ENCODE measurements around the gene MYH11.
"Not testable (repeated sequence)": the region's sequence is repeated elsewhere in the genome, so short reads cannot be mapped to it uniquely, and the experiment has no call there.

The MYH11 gene

DNA sequence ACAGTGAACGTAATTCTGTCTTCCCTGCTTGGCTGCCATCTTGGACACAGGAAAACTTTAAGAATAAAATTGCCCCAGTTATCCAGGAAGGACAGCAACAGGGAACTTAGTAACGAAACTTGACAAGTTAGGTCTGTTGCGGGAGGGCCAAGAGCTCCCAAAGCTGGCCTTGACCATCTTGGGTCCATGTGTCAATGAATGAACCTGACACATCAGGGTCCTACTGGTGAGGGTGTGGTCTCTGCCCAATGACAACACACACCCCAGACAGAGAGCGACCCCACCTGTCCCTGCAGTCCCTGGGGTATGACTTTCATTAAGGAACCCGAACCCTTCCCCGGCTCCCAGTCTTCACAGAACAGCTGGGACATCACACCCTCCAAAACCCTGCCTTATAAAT, 110.5 kb downstream of the MYH11 start:
- H3K4me1 ChIP-seq (ENCODE audit: control insufficient read depth, insufficient read depth, low read length): no peaks in the 10 kb centered on the region
- H3K4me3 ChIP-seq (ENCODE audit: low read length): no peak overlapping the region
- H3K27me3 ChIP-seq (replicated peaks; ENCODE audit: control insufficient read depth, insufficient read depth, low read length): peaks cover 7% of the 10 kb centered on the region
- no peak overlapping the region for H3K9ac ChIP-seq (ENCODE audit: low read length)
- DNase-seq (ENCODE audit: low read depth): no peak
- no peaks in the 10 kb centered on the region for H3K36me3 ChIP-seq (ENCODE audit: control insufficient read depth, insufficient read depth, low read length, severe bottlenecking)
- H3K9me3 ChIP-seq (ENCODE audit: control insufficient read depth, low read length): no peaks in the 10 kb centered on the region

DNA sequence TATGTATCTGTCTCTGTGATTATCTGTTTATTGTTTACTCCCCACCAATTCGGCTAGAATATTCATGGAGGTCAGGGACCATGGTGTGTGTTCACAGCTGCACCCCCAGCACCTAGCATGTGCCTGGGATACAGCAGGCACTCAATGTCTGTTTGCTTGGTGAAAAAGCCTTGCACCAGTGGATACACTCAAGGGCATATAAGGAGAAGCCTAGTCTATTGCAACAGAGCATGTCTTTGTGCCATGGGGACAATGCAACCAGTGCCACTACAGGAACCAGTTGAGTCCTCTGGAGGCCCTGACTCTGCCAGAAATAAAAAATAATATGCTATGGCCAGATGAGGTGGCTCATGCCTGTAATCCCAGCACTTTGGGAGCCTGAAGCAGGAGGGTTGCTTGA, 113.2 kb downstream of the MYH11 start:
- H3K4me3 ChIP-seq (ENCODE audit: low read length): no peak overlapping the region
- peaks cover 4% of the 10 kb centered on the region for H3K27me3 ChIP-seq (replicated peaks; ENCODE audit: control insufficient read depth, insufficient read depth, low read length)
- no peaks in the 10 kb centered on the region for H3K36me3 ChIP-seq (ENCODE audit: control insufficient read depth, insufficient read depth, low read length, severe bottlenecking)
- no peak for DNase-seq (ENCODE audit: low read depth)
- no peaks in the 10 kb centered on the region for H3K4me1 ChIP-seq (ENCODE audit: control insufficient read depth, insufficient read depth, low read length)
- H3K9ac ChIP-seq (ENCODE audit: low read length): no peak overlapping the region
- H3K9me3 ChIP-seq (ENCODE audit: control insufficient read depth, low read length): peaks cover 6% of the 10 kb centered on the region

DNA sequence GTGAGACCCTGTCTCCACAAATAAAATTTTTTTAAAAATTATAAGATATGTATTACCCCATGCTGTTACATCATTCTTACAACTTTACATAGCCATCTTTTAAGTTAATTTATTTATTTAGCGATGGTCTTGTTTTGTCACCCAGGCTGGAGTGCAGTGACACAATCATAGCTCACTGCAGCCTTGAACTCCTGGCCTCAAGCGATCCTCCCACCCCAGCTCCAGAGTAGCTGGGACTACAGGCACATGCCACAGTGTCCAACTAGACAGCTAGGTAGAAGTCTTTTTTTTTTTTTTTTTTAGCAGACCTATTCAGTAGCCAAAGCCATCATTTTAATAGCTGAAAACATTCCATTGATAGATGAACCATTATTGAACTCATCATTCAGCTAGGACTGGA, 114.1 kb downstream of the MYH11 start:
- DNase-seq (ENCODE audit: low read depth): no peak
- Histone ChIP-seq H3K9me3 (ENCODE audit: control insufficient read depth, low read length) (peaks cover 6% of the 10 kb centered on the region), H3K4me1 (ENCODE audit: control insufficient read depth, insufficient read depth, low read length) (no peaks in the 10 kb centered on the region), H3K4me3 (ENCODE audit: low read length) (no peak overlapping the region), H3K36me3 (ENCODE audit: control insufficient read depth, insufficient read depth, low read length, severe bottlenecking) (no peaks in the 10 kb centered on the region), H3K9ac (ENCODE audit: low read length) (no peak overlapping the region), H3K27me3 (replicated peaks; ENCODE audit: control insufficient read depth, insufficient read depth, low read length) (peaks cover 4% of the 10 kb centered on the region)

DNA sequence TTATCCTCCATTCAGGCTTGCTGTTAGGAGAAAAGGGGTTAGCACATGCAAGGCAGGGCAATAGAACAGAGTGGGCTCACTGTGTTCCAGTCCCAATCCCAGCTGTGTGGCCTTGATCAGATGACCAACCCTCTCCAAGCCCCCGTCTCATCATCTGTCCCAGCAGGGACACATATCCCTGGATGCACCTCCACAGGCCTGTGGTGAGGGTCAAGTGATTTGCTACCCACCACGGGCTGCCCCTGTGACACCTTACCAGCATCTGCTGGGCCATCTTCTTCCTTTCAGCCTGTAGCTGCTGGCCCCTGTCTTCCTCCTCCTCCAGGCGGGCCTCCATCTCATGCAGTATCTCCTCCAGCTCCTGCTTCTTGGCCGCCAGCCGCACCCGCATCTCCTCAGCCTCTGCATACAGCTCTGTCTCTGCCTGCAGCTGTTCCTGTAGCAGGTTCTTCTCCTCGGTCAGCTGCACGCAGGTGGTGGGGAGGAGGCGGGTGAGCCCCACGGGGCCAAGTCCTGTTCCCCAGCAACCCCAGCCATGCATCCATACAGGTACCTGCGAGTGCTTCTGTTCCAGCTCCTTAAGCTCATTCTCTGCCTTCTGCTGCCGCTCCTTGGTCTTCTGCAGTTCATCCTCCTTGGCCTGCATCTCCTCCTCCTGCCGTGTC, 115.5 kb downstream of the MYH11 start:
- no peaks in the 10 kb centered on the region for H3K36me3 ChIP-seq (ENCODE audit: control insufficient read depth, insufficient read depth, low read length, severe bottlenecking)
- peaks cover 6% of the 10 kb centered on the region for H3K9me3 ChIP-seq (ENCODE audit: control insufficient read depth, low read length)
- H3K4me3 ChIP-seq (ENCODE audit: low read length): no peak overlapping the region
- H3K27me3 ChIP-seq (replicated peaks; ENCODE audit: control insufficient read depth, insufficient read depth, low read length): no peaks in the 10 kb centered on the region
- H3K9ac ChIP-seq (ENCODE audit: low read length): no peak overlapping the region
- no peak for DNase-seq (ENCODE audit: low read depth)
- no peaks in the 10 kb centered on the region for H3K4me1 ChIP-seq (ENCODE audit: control insufficient read depth, insufficient read depth, low read length)

DNA sequence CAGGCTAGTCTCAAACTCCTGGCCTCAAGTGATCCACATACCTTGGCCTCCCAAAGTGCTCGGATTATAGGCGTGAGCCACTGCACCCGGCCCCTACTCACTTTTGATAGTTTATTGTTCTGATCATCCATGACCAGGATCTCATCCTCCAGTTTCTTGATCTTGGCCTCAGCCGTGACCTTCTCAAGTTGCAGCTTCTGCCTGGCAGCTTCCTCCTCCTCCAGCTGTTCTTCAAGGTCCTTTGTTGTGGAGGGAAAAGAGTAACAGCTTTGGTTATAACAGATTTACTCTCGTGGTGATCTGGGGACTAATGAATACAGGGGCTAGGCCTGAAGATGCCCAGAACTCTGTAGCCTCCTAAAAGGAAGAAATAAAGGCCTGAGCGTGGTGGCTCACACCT, 116.9 kb downstream of the MYH11 start:
- Histone ChIP-seq H3K27me3 (replicated peaks; ENCODE audit: control insufficient read depth, insufficient read depth, low read length) (no peaks in the 10 kb centered on the region), H3K4me3 (ENCODE audit: low read length) (no peak overlapping the region), H3K9me3 (ENCODE audit: control insufficient read depth, low read length) (peaks cover 6% of the 10 kb centered on the region), H3K9ac (ENCODE audit: low read length) (no peak overlapping the region), H3K36me3 (ENCODE audit: control insufficient read depth, insufficient read depth, low read length, severe bottlenecking) (no peaks in the 10 kb centered on the region), H3K4me1 (ENCODE audit: control insufficient read depth, insufficient read depth, low read length) (no peaks in the 10 kb centered on the region)
- DNase-seq (ENCODE audit: low read depth): no peak

DNA sequence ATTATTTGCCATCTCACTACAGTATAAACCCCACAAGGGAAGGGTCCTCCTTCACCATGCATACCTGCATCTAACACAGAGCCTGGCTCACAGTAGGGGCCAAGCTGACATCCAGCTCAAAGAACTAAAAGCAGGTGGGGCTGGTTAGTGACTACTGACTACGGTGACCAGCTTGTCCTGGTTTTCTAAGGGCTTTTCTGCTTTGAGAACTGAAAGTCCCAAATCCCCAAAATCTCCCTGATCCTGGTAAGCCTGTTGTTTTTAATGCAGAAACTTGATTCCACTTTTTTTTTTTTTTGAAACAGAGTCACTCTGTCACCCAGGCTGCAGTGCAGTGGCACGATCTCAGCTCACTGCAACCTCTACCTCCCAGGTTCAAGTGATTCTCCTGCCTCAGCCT, 117.4 kb downstream of the MYH11 start:
- Histone ChIP-seq H3K9ac (ENCODE audit: low read length) (no peak overlapping the region), H3K9me3 (ENCODE audit: control insufficient read depth, low read length) (peaks cover 6% of the 10 kb centered on the region)

DNA sequence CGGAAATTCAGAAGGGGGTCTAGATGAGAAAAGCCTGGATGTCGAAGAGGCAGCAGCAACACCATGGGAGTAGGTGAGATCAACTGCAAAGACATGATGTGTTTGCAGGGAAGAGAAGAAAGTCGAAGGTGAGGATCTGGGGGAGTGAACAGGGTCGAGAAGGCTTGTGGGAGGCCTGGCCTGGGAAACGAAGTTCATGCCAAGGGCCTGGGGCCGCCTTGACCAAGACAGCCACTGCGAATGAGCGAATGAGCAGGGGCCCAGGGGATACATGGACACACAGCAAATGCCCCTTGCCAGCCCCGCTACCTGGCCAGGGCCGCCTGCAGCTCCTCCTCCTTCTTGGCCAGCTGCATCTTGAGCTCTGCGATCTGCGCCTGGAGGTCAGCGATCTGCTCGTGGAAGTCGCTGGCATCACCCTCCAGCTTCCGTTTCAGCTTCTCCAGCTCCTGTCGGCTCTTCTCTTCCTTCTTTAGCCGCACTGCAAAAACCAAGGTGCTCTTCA, 119.6 kb downstream of the MYH11 start:
- no peaks in the 10 kb centered on the region for H3K4me1 ChIP-seq (ENCODE audit: control insufficient read depth, insufficient read depth, low read length)
- H3K27me3 ChIP-seq (replicated peaks; ENCODE audit: control insufficient read depth, insufficient read depth, low read length): no peaks in the 10 kb centered on the region
- DNase-seq (ENCODE audit: low read depth): no peak
- no peak overlapping the region for H3K4me3 ChIP-seq (ENCODE audit: low read length)
- no peak overlapping the region for H3K9ac ChIP-seq (ENCODE audit: low read length)
- H3K36me3 ChIP-seq (ENCODE audit: control insufficient read depth, insufficient read depth, low read length, severe bottlenecking): no peaks in the 10 kb centered on the region
- H3K9me3 ChIP-seq (ENCODE audit: control insufficient read depth, low read length): peaks cover 6% of the 10 kb centered on the region

More for the DNA sequence above, 117.4 kb downstream of the MYH11 start:
- H3K4me1 ChIP-seq (ENCODE audit: control insufficient read depth, insufficient read depth, low read length): no peaks in the 10 kb centered on the region
- DNase-seq (ENCODE audit: low read depth): no peak
- H3K27me3 ChIP-seq (replicated peaks; ENCODE audit: control insufficient read depth, insufficient read depth, low read length): no peaks in the 10 kb centered on the region
- no peaks in the 10 kb centered on the region for H3K36me3 ChIP-seq (ENCODE audit: control insufficient read depth, insufficient read depth, low read length, severe bottlenecking)
- H3K4me3 ChIP-seq (ENCODE audit: low read length): no peak overlapping the region

DNA sequence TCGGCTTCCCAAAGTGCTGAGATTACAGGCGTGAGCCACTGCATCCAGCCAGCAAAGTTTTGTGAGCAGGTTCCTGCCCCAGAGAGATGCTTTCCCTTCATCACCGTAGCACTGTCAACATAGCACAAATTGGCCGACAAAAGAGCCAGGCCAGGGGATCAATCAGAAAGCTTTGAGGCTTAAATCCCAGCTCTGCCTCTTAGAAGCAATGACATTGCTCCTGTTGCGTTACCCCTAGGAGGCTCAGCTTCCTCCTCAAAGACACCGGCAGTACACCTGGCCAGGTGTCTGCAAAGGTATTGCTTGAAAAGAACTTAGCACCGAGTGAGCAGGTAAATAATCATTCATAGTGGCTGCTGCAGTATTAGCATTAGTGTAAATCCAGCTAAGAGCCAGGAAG, 120.3 kb downstream of the MYH11 start:
- H3K36me3 ChIP-seq (ENCODE audit: control insufficient read depth, insufficient read depth, low read length, severe bottlenecking): no peaks in the 10 kb centered on the region
- H3K9me3 ChIP-seq (ENCODE audit: control insufficient read depth, low read length): peaks cover 6% of the 10 kb centered on the region
- no peak for DNase-seq (ENCODE audit: low read depth)

DNA sequence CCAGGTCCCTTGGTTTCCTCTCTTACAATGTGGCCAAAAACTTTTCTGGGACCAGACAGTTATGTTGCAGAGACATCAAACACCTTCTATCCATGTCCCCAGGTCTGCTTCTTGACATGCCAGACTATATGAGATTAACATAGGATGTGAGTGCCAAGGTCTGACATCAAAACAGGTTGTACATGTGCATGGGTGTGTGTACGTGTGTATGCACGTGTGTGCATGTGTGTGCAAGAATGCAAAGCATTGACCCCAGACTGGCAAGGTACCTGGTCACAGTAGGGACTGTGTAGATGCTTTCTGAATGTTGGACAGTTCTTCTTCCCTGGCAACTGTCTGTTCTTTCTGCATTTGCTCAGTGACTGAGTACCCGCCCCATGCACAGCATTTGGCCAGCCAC, 121.2 kb downstream of the MYH11 start:
- H3K4me3 ChIP-seq (ENCODE audit: low read length): no peak overlapping the region
- no peak overlapping the region for H3K9ac ChIP-seq (ENCODE audit: low read length)

More for the DNA sequence above, 120.3 kb downstream of the MYH11 start:
- no peak overlapping the region for H3K4me3 ChIP-seq (ENCODE audit: low read length)
- no peak overlapping the region for H3K9ac ChIP-seq (ENCODE audit: low read length)
- no peaks in the 10 kb centered on the region for H3K27me3 ChIP-seq (replicated peaks; ENCODE audit: control insufficient read depth, insufficient read depth, low read length)
- no peaks in the 10 kb centered on the region for H3K4me1 ChIP-seq (ENCODE audit: control insufficient read depth, insufficient read depth, low read length)

DNA sequence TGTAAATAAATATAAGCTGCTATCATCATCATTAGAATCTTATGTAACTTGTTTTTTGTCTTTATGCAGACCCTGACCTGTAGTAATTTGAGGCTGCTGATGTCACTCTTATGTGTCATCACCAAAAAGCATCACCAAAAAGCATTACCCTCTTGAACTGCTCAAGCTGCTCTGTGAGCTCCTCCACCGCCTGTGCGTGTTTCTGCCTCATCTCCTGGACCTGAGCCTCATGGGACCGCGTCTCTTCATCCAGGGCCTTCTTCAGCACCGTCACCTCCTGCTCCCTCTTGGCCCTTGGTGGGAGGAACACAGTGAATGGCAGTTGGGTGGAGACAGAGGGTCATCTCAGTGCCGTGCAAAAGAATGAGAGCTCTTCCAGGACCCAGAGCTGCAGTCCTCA, 124.4 kb downstream of the MYH11 start:
- no peaks in the 10 kb centered on the region for H3K36me3 ChIP-seq (ENCODE audit: control insufficient read depth, insufficient read depth, low read length, severe bottlenecking)
- H3K4me3 ChIP-seq (ENCODE audit: low read length): no peak overlapping the region
- DNase-seq (ENCODE audit: low read depth): no peak
- H3K27me3 ChIP-seq (replicated peaks; ENCODE audit: control insufficient read depth, insufficient read depth, low read length): no peaks in the 10 kb centered on the region
- no peak overlapping the region for H3K9ac ChIP-seq (ENCODE audit: low read length)
- no peaks in the 10 kb centered on the region for H3K4me1 ChIP-seq (ENCODE audit: control insufficient read depth, insufficient read depth, low read length)
- no peaks in the 10 kb centered on the region for H3K9me3 ChIP-seq (ENCODE audit: control insufficient read depth, low read length)

More for the DNA sequence above, 121.2 kb downstream of the MYH11 start:
- Histone ChIP-seq H3K27me3 (replicated peaks; ENCODE audit: control insufficient read depth, insufficient read depth, low read length) (no peaks in the 10 kb centered on the region), H3K9me3 (ENCODE audit: control insufficient read depth, low read length) (peaks cover under 1% of the 10 kb centered on the region), H3K4me1 (ENCODE audit: control insufficient read depth, insufficient read depth, low read length) (no peaks in the 10 kb centered on the region), H3K36me3 (ENCODE audit: control insufficient read depth, insufficient read depth, low read length, severe bottlenecking) (no peaks in the 10 kb centered on the region)
- no peak for DNase-seq (ENCODE audit: low read depth)

DNA sequence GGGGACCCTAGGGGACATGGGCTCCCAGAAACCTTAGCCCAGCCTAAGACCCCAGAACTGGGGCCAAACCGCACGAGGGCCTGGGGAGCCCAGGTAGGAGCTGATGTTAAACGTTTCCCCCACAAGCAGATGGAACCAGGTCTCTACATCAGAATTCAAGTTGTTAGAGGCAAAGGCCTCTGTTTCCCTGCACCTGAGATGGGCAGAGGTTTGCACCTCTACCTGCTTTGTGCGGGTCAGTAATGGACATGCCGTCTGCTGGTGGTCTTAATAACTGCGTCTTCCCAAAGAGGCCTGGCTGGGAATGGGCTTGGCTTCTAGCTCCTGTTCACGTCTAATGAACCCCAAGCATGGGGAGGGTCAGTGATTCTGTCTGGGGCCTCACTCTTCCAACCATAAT, 127.7 kb downstream of the MYH11 start:
- Histone ChIP-seq H3K9ac (ENCODE audit: low read length) (no peak overlapping the region), H3K9me3 (ENCODE audit: control insufficient read depth, low read length) (no peaks in the 10 kb centered on the region), H3K4me3 (ENCODE audit: low read length) (no peak overlapping the region), H3K4me1 (ENCODE audit: control insufficient read depth, insufficient read depth, low read length) (no peaks in the 10 kb centered on the region), H3K36me3 (ENCODE audit: control insufficient read depth, insufficient read depth, low read length, severe bottlenecking) (peaks cover 7% of the 10 kb centered on the region), H3K27me3 (replicated peaks; ENCODE audit: control insufficient read depth, insufficient read depth, low read length) (no peaks in the 10 kb centered on the region)
- DNase-seq (ENCODE audit: low read depth): no peak

DNA sequence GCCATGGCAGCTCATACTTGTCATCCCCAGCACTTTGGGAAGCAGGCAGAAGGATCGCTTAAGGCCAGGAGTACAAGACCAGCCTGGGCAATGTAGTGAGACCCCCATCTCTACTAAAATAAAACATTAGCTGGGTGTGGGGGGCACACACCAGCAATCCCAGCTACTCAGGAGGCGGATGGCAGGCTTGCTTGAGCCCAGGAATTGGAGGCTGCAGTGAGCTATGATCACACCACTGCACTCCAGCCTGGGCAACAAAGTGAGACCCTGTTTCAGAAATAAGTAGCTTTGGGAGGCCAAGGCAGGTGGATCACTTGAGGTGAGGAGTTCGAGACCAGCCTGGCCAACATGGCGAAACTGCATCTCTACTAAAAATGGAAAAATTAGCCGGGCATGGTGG, 129.1 kb downstream of the MYH11 start:
- H3K36me3 ChIP-seq (ENCODE audit: control insufficient read depth, insufficient read depth, low read length, severe bottlenecking); DNase-seq (ENCODE audit: low read depth); H3K4me3 ChIP-seq (ENCODE audit: low read length); H3K4me1 ChIP-seq (ENCODE audit: control insufficient read depth, insufficient read depth, low read length); H3K27me3 ChIP-seq (replicated peaks; ENCODE audit: control insufficient read depth, insufficient read depth, low read length); H3K9ac ChIP-seq (ENCODE audit: low read length); H3K9me3 ChIP-seq (ENCODE audit: control insufficient read depth, low read length): not testable (repeated sequence)

Data from adipocyte (in vitro differentiated cells).